GM23338 (cell line): ENCODE data around the gene QRICH2. TPM values are rescaled to one million over a fixed set of nuclear protein-coding genes. Genes with fewer than 3 reads are reported as not detected.

Source experiments
- ATAC-seq: fragments of 200-7000 bp; cut with Tn5 transposase; 3 replicates; pipeline ENCODE4 v1.9.1; 2020
- DNase-seq: peaks from one replicate; pipeline ENCODE4 v3.0.0-alpha.2; 2015; ENCODE audit warnings: low spot score
- H2AFZ ChIP-seq: fragments of 200-600 bp; sonication (generic); 2 replicates; pipeline ENCODE4 v1.8.0; 2016; ENCODE audit warnings: antibody characterized with exemption, mild to moderate bottlenecking, moderate library complexity
- H3F3A ChIP-seq: fragments of 200-600 bp; sonication (generic); replicated peaks from 2 replicates; pipeline ENCODE4 v1.8.0; 2017; ENCODE audit warnings: antibody characterized with exemption, mixed run types, low read depth
- H3K27ac ChIP-seq: fragments of 200-600 bp; sonication (generic); 2 replicates; pipeline ENCODE4 v1.6.1; 2016; ENCODE audit warnings: low read depth
- H3K27me3 ChIP-seq: fragments of 200-600 bp; sonication (generic); 2 replicates; pipeline ENCODE4 v1.8.0; 2016; ENCODE audit warnings: mild to moderate bottlenecking, mixed run types, moderate library complexity; ENCODE audit not compliant: insufficient read depth
- H3K36me3 ChIP-seq: fragments of 200-600 bp; sonication (generic); 2 replicates; pipeline ENCODE4 v1.8.0; 2016; ENCODE audit warnings: mild to moderate bottlenecking; ENCODE audit not compliant: insufficient read depth
- H3K4me1 ChIP-seq: fragments of 200-600 bp; sonication (generic); 2 replicates; pipeline ENCODE4 v1.8.0; 2016; ENCODE audit warnings: mild to moderate bottlenecking, moderate library complexity; ENCODE audit not compliant: insufficient read depth
- H3K4me2 ChIP-seq: fragments of 200-600 bp; sonication (generic); 2 replicates; pipeline ENCODE4 v1.7.1; 2017; ENCODE audit warnings: mixed run types
- H3K4me3 ChIP-seq: fragments of 200-600 bp; sonication (generic); 2 replicates; pipeline ENCODE4 v1.6.1; 2016; ENCODE audit warnings: mixed run types
- H3K79me2 ChIP-seq: fragments of 200-600 bp; sonication (generic); replicated peaks from 2 replicates; pipeline ENCODE4 v1.8.0; 2017; ENCODE audit warnings: mild to moderate bottlenecking; ENCODE audit not compliant: insufficient read depth
- H3K9me2 ChIP-seq: fragments of 200-600 bp; sonication (generic); 2 replicates; pipeline ENCODE4 v1.8.0; 2017; ENCODE audit not compliant: insufficient read depth
- H4K20me1 ChIP-seq: fragments of 200-600 bp; sonication (generic); replicated peaks from 2 replicates; pipeline ENCODE4 v1.8.0; 2017; ENCODE audit warnings: mild to moderate bottlenecking; ENCODE audit not compliant: insufficient read depth
- H3K27ac Mint-ChIP-seq: 2 replicates; pipeline ENCODE4 v1.8.0; 2020; ENCODE audit warnings: inconsistent platforms, mild to moderate bottlenecking, moderate library complexity, mixed read lengths
- H3K27me3 Mint-ChIP-seq: 3 replicates; pipeline ENCODE4 v1.8.0; 2022; ENCODE audit warnings: low read depth, mild to moderate bottlenecking, moderate library complexity, mixed read lengths, inconsistent platforms; ENCODE audit not compliant: insufficient read depth, poor library complexity
- H3K36me3 Mint-ChIP-seq: 3 replicates; pipeline ENCODE4 v1.8.0; 2021; ENCODE audit warnings: low read depth, mild to moderate bottlenecking, inconsistent platforms, moderate library complexity, mixed read lengths
- H3K4me1 Mint-ChIP-seq: 3 replicates; pipeline ENCODE4 v1.8.0; 2020; ENCODE audit warnings: mild to moderate bottlenecking, inconsistent platforms, mixed read lengths
- H3K4me3 Mint-ChIP-seq: 3 replicates; pipeline ENCODE4 v1.8.0; 2021; ENCODE audit warnings: moderate library complexity, mild to moderate bottlenecking, inconsistent platforms, mixed read lengths
- H3K9me3 Mint-ChIP-seq: 3 replicates; pipeline ENCODE4 v1.8.0; 2020; ENCODE audit warnings: moderate library complexity, mild to moderate bottlenecking, inconsistent platforms, mixed read lengths
- EZH2 ChIP-seq: fragments of 200-600 bp; sonication (generic); IDR thresholded peaks from one replicate; pipeline ENCODE4 v1.8.0; 2017; ENCODE audit warnings: antibody characterized with exemption, mild to moderate bottlenecking, low read depth; ENCODE audit not compliant: unreplicated experiment
- EZH2phosphoT487 ChIP-seq: fragments of 200-600 bp; sonication (generic); IDR thresholded peaks from one replicate; pipeline ENCODE4 v1.8.1; 2018; ENCODE audit warnings: antibody characterized with exemption; ENCODE audit not compliant: unreplicated experiment
- JUNB ChIP-seq: IDR thresholded peaks from one replicate; pipeline ENCODE4 v1.6.1; 2016; ENCODE audit warnings: antibody characterized with exemption; ENCODE audit not compliant: unreplicated experiment
- POLR2AphosphoS5 ChIP-seq: IDR thresholded peaks from 2 replicates; pipeline ENCODE4 v1.6.1; 2016; ENCODE audit warnings: antibody characterized with exemption, low read depth
- REST ChIP-seq: IDR thresholded peaks from one replicate; pipeline ENCODE4 v1.6.1; 2018; ENCODE audit warnings: antibody characterized with exemption; ENCODE audit not compliant: unreplicated experiment
- STAT1 ChIP-seq: IDR thresholded peaks from one replicate; pipeline ENCODE4 v1.6.1; 2016; ENCODE audit warnings: antibody characterized with exemption; ENCODE audit not compliant: unreplicated experiment
- ZNF114 ChIP-seq: fragments of 250-450 bp; sonication (Bioruptor Pico); IDR thresholded peaks from 2 replicates; pipeline ENCODE4 v1.5.0; 2020; ENCODE audit warnings: mild to moderate bottlenecking, moderate library complexity
- ZNF331 ChIP-seq: fragments of 250-450 bp; sonication (Bioruptor Pico); IDR thresholded peaks from 2 replicates; pipeline ENCODE4 v1.5.0; 2020; ENCODE audit warnings: low read depth, mild to moderate bottlenecking, moderate library complexity
- polyA plus RNA-seq: library from polyadenylated mRNA; unstranded; fragments of >200 nt; fragmentation: Nextera tagmentation; extraction: Ambion mirVana; gene quantifications from 2 replicates; pipeline ENCODE4 v1.2.1, GENCODE V29; 2016
- total RNA-seq: library from RNA; depleted of rRNA; stranded (reverse); fragments of >200 nt; shearing (Covaris generic); gene quantifications from 2 replicates; pipeline ENCODE4 v1.2.3, GENCODE V29; 2014

Gene QRICH2
- total and polyA plus RNA-seq, 2 experiments from 2014 or later: 2.2 to 3.7 TPM

- Mint-ChIP-seq H3K27me3 (peaks cover 49% of the 10 kb centered on the region), H3K9me3 (no peaks in the 10 kb centered on the region), H3K36me3 (no peaks in the 10 kb centered on the region), H3K27ac (no peak overlapping the region), H3K4me1 (peaks cover 11% of the 10 kb centered on the region), H3K4me3 (peak overlapping the region; percentile 67)
- Histone ChIP-seq H3K4me1 (peaks cover 6% of the 10 kb centered on the region), H2AFZ (0 out of 2 replicates have a peak overlapping the region, but pooled peaks have one; percentile 47), H4K20me1 (peaks cover 6% of the 10 kb centered on the region; the same call in 1 of the 2 replicates), H3K79me2 (no peaks in the 10 kb centered on the region), H3K27me3 (peaks cover 59% of the 10 kb centered on the region), H3K36me3 (no peaks in the 10 kb centered on the region), H3K9me2 (no peaks in the 10 kb centered on the region), H3K4me2 (peak overlapping the region; percentile 88), H3K27ac (no peak overlapping the region), H3F3A (no peaks in the 10 kb centered on the region), H3K4me3 (peak overlapping the region; percentile 65)
- ATAC-seq (peak; percentile 65), DNase-seq (peak; percentile 45)
- TF ChIP-seq STAT1 (no peak), EZH2 (peak; percentile 36)
Measured at GRCh38 chr17:76239538-76240274, 68.4 kb downstream of the QRICH2 start.

- Histone ChIP-seq H2AFZ (no peak overlapping the region), H3F3A (no peaks in the 10 kb centered on the region), H3K9me2 (no peaks in the 10 kb centered on the region), H3K4me2 (peak overlapping the region; percentile 88), H3K27ac (no peak overlapping the region), H3K79me2 (no peaks in the 10 kb centered on the region), H3K27me3 (peaks cover 59% of the 10 kb centered on the region), H3K4me1 (peaks cover 6% of the 10 kb centered on the region), H4K20me1 (peaks cover 6% of the 10 kb centered on the region; the same call in 1 of the 2 replicates), H3K4me3 (peak overlapping the region; percentile 65; the same call in 1 of the 2 replicates), H3K36me3 (no peaks in the 10 kb centered on the region)
- H3K36me3 Mint-ChIP-seq: no peaks in the 10 kb centered on the region
- peaks cover 45% of the 10 kb centered on the region for H3K27me3 Mint-ChIP-seq
- no peaks in the 10 kb centered on the region for H3K9me3 Mint-ChIP-seq
- TF ChIP-seq REST (no peak), JUNB (no peak), POLR2AphosphoS5 (no peak), ZNF331 (CRISPR knock-in tag) (no peak), ZNF114 (CRISPR knock-in tag) (no peak), EZH2phosphoT487 (no peak), STAT1 (no peak), EZH2 (no peak)
- H3K4me3 Mint-ChIP-seq: peak overlapping the region; percentile 63
- no peak for ATAC-seq
- DNase-seq: peak; percentile 14
- H3K27ac Mint-ChIP-seq: no peak overlapping the region
- peaks cover 11% of the 10 kb centered on the region for H3K4me1 Mint-ChIP-seq
Measured at GRCh38 chr17:76238847-76239537, 69.1 kb downstream of the QRICH2 start.
